H1 (cell line): ENCODE measurements around the gene KRTDAP.

Experiments
- BRCA1 ChIP-seq: IDR thresholded peaks from 2 replicates; pipeline ENCODE4 v1.6.1; 2012; ENCODE audit warnings: low read depth, low read length, improper control_type of control experiment
- CHD1 ChIP-seq: IDR thresholded peaks from 2 replicates; pipeline ENCODE4 v1.6.1; 2012; ENCODE audit warnings: low read depth, low read length, improper control_type of control experiment
- CHD2 ChIP-seq: IDR thresholded peaks from 2 replicates; pipeline ENCODE4 v1.6.1; 2012; ENCODE audit warnings: low read length, improper control_type of control experiment
- GABPA ChIP-seq: IDR thresholded peaks from 2 replicates; pipeline ENCODE4 v1.6.1; 2011; ENCODE audit warnings: mild to moderate bottlenecking, low read length, moderate library complexity, borderline replicate concordance; ENCODE audit not compliant: insufficient read depth
- HDAC6 ChIP-seq: IDR thresholded peaks from one replicate; pipeline ENCODE4 v1.7.1; 2012; ENCODE audit warnings: low read depth, mild to moderate bottlenecking, inconsistent platforms, low read length, moderate library complexity
- POLR2AphosphoS5 ChIP-seq: IDR thresholded peaks from 2 replicates; pipeline ENCODE4 v1.6.1; 2011; ENCODE audit warnings: low read depth, low read length
- RAD21 ChIP-seq, 2 experiments: IDR thresholded peaks in 1 of 2; conservative IDR thresholded peaks in 1 of 2; 2 replicates each; pipeline ENCODE4 v1.6.1; 2011; ENCODE audit warnings: low read depth in 2 of 2, low read length in 2 of 2, improper control_type of control experiment in 1 of 2, inconsistent platforms in 1 of 2, mild to moderate bottlenecking in 1 of 2, moderate library complexity in 1 of 2
- RFX5 ChIP-seq: IDR thresholded peaks from 2 replicates; pipeline ENCODE4 v1.6.1; 2011; ENCODE audit warnings: low read depth, low read length, improper control_type of control experiment, borderline replicate concordance
- TCF12 ChIP-seq: IDR thresholded peaks from 2 replicates; pipeline ENCODE4 v1.6.1; 2011; ENCODE audit warnings: low read depth, mild to moderate bottlenecking, low read length
- TF ChIP-seq, protein P1 (sequence below), 3 experiments: IDR thresholded peaks; 1 replicate in 2 of 3; 2 replicates in 1 of 3; pipeline versions ENCODE4 v1.5.1 to v1.6.1; 2011; ENCODE audit warnings: low read length in 3 of 3, mild to moderate bottlenecking in 3 of 3, inconsistent platforms in 2 of 3, low read depth in 1 of 3, moderate library complexity in 1 of 3; ENCODE audit not compliant: insufficient read depth in 1 of 3; ENCODE audit errors: control extremely low read depth in 1 of 3

DNA sequence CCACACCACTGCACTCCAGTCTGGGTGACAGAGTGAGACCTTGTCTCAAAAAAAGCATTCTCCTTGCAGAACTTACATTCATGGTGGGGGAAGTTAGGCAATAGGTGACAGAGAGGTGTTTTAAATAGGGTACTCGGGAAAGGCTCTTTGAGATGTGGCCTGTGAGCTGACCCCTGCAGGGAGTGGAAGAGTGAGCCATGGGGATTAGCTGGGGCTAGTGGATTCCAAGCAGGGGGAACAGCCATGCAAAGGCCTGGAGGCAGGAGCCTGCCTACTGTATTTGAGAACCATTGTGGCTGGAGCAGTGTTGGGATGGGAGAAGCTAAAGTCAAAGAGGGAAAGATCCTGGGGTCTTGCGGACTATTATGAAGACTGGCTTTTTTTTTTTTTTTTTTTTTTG, 27.1 kb upstream of the KRTDAP start:
- TF ChIP-seq CHD2, result no peak
- TF ChIP-seq, protein P1, sequence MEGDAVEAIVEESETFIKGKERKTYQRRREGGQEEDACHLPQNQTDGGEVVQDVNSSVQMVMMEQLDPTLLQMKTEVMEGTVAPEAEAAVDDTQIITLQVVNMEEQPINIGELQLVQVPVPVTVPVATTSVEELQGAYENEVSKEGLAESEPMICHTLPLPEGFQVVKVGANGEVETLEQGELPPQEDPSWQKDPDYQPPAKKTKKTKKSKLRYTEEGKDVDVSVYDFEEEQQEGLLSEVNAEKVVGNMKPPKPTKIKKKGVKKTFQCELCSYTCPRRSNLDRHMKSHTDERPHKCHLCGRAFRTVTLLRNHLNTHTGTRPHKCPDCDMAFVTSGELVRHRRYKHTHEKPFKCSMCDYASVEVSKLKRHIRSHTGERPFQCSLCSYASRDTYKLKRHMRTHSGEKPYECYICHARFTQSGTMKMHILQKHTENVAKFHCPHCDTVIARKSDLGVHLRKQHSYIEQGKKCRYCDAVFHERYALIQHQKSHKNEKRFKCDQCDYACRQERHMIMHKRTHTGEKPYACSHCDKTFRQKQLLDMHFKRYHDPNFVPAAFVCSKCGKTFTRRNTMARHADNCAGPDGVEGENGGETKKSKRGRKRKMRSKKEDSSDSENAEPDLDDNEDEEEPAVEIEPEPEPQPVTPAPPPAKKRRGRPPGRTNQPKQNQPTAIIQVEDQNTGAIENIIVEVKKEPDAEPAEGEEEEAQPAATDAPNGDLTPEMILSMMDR (IDR thresholded peaks at IDR 0.05; ENCODE audit: control extremely low read depth in 1 of 3, insufficient read depth in 1 of 3, low read depth in 1 of 3, low read length in 3 of 3), result no peak
- TF ChIP-seq HDAC6, result no peak
- TF ChIP-seq RFX5, result no peak
- no peak for TF ChIP-seq RAD21 (IDR thresholded peaks at IDR 0.05 in 1 of 2, conservative IDR thresholded peaks at IDR 0.05 in 1 of 2; ENCODE audit: low read depth in 2 of 2, low read length in 2 of 2)
- TF ChIP-seq BRCA1, result no peak
- TF ChIP-seq TCF12, result no peak
- no peak for TF ChIP-seq CHD1
- no peak for TF ChIP-seq GABPA
- TF ChIP-seq POLR2AphosphoS5, result no peak
